Epithelial cell of proximal tubule (primary cell): ENCODE results near the gene PDXP. TPM values are rescaled to one million over a fixed set of nuclear protein-coding genes. Genes with fewer than 3 reads are reported as not detected.

Experiments used
- DNase-seq: peaks from one replicate; pipeline ENCODE4 v3.0.0-alpha.2; 2011; ENCODE audit warnings: low read depth
- H3K4me3 ChIP-seq: 2 replicates; pipeline ENCODE4 v1.5.1; 2011; ENCODE audit warnings: low read depth, mild to moderate bottlenecking, low read length
- total RNA-seq: library from RNA; depleted of rRNA; stranded (reverse); fragments of >200 nt; gene quantifications from 2 replicates; pipeline ENCODE4 v1.2.3, GENCODE V29; 2015
- TF ChIP-seq, protein P1 (sequence below): conservative IDR thresholded peaks from 2 replicates; pipeline ENCODE4 v1.5.1; 2012; ENCODE audit warnings: low read depth, mild to moderate bottlenecking, low read length

The PDXP gene
- total RNA-seq, 1 donor from 2014 or later = 21.0 TPM

DNA sequence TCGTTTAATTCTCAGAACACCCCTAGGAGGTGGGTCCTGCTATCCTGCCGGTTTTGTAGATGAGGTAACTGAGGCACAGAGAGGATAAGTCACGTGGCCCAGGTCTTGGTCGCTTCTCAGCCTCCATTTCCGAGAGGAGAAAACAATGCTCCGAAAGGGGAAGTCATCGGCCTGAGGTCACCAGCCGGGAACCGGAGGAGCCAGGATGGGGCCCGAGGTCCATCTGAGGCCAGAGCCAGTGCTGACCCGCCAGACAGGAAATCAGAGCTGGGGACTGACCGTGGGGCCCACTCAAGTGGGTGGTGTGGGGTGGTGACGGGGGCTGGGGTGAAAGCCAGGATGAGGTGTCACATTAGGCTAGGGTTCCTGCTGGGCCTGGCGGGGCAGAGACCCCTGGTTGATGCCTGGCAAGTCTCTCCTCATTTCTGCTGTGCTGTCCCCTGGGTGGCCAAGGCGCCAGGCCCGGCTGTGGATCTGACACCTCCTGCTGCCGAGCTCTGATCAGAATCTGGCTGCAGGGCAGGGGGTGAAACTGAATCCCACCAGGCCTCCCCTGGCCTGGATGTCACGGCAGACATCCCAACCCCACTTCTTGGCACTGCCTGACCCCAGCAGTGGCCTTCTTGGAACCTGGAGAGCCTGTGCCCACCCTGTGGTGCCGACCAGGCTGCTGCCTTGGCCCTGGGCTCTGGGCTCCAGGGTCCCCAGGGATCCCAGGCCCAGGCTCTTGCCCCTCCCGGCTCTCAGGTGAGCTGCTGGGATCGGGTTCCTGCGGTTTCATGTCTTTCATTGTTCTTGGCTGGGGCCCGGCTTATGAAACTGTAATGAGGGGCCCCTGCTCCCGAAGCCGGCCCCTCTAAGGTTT lies 50.3 kb downstream of the PDXP start:
- no peak for DNase-seq
- TF ChIP-seq, protein P1, sequence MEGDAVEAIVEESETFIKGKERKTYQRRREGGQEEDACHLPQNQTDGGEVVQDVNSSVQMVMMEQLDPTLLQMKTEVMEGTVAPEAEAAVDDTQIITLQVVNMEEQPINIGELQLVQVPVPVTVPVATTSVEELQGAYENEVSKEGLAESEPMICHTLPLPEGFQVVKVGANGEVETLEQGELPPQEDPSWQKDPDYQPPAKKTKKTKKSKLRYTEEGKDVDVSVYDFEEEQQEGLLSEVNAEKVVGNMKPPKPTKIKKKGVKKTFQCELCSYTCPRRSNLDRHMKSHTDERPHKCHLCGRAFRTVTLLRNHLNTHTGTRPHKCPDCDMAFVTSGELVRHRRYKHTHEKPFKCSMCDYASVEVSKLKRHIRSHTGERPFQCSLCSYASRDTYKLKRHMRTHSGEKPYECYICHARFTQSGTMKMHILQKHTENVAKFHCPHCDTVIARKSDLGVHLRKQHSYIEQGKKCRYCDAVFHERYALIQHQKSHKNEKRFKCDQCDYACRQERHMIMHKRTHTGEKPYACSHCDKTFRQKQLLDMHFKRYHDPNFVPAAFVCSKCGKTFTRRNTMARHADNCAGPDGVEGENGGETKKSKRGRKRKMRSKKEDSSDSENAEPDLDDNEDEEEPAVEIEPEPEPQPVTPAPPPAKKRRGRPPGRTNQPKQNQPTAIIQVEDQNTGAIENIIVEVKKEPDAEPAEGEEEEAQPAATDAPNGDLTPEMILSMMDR = no peak

DNA sequence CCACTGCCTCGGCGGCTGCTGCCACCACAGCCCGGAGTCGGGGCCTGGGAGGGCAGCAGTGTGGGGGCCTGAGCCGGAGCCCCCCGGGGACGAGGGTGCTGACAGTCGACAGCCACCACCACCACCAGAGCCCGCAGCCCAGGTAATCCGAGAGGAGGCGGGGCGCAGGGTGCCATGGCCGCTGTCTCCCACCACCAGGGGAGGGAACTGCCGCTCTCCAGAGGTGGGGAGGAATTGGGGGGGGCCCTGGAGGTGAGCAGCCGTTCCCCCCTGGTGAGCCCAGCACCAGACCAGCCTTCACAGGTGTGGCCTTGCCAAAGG lies 50.9 kb downstream of the PDXP start:
- DNase-seq = no peak
- no peak overlapping the region for H3K4me3 ChIP-seq
- TF ChIP-seq, protein P1 = no peak

More for the DNA sequence above, 50.3 kb downstream of the PDXP start:
- H3K4me3 ChIP-seq = no peak overlapping the region

DNA sequence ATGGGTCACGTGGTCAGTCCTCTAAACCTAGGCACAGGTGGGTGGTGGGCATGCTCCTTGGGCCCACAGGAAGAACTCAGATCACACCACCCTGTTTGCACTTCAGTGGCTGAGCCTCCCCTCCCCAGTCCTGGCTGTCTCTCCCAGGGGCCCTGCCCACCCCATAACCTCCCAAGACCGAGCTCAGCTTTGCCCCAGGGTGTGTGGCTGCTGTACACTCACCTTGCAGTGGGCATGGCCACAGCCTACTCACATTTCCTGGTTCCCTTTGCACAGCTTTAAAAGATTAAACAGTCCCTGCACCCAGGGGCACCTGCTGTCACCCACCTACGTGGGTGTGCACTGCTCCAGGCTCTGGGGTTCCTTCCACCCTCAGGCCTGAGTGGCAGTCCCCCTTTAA lies 52.2 kb downstream of the PDXP start:
- no peak overlapping the region for H3K4me3 ChIP-seq
- no peak for DNase-seq
- TF ChIP-seq, protein P1 = no peak

DNA sequence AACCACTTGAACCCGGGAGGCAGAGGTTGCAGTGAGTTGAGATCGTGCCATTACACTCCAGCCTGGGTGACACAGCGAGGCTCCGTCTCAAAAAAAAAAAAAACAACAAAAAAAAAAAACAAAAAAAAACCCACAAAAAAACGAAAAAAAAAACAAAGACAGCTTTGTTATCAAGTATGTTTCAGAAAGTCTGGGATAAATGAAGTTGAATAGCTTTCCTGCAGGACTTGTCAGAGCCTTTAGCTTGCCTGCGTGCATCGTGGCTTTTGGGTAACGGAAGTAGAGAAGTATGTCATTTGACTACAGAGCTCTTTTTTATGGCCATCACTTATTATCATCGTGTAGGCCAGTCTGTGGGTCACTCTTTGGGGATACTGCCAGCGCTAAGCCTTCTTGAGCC lies 53.0 kb downstream of the PDXP start:
- TF ChIP-seq, protein P1 = no peak
- no peak overlapping the region for H3K4me3 ChIP-seq
- no peak for DNase-seq

DNA sequence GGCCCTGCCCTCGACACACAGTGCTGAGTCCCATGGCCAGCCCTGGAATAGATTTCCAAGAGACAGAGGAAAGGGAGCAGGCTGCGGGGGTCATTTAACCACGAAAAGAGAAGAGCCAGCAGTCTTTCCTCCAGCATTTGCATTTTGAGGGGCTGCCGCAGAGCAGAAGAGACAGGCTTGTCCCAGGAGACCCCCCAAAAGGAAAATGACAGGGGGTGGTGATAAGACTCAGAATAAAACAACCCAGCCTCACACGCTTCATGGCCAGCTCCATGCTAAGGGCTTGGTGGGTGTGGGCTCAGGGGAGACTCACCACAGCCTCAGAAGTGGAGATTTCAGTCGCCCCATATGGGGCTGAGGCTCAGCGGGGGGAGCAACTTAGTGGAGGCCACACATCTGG lies 55.2 kb downstream of the PDXP start:
- no peak for DNase-seq
- TF ChIP-seq, protein P1 = no peak

DNA sequence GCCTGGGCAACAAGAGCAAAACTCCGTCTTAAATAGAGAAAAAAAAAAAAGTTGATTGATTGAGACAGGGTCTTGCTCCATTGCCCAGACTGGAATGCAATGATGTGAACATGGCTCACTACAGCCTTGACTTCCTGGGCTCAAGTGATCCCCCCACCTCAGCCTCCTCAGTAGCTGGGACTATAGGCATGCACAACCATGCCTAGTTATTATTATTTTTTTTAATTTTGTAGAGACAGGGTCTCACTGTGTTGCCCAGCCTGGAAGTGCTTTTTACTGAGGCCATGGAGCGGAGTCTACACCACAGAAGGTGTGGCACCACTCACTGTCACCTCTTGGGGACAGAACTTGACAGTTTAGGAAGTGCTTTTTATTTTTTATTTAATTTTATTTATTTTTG lies 56.1 kb downstream of the PDXP start:
- H3K4me3 ChIP-seq = no peak overlapping the region
- no peak for DNase-seq
- TF ChIP-seq, protein P1 = no peak

More for the DNA sequence above, 55.2 kb downstream of the PDXP start:
- H3K4me3 ChIP-seq = no peak overlapping the region

DNA sequence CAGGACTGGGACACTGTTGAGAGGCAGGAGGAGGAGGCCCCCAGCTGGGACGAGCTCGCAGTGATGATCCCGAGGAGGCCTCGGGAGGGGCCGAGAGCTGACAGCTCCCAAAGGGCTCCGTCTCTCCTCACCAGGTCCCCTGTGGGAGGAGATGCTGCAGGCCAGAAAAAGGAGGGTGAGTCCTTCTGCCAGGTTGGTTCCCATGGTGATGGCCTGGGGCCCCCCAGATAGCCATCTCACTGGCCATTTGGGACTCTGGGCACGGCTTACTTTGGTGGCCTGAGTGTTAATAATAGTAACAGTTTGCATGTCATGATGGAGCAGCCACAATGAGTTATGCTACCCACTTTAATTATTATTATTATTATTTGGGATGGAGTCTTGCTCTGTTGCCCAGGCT lies 57.2 kb downstream of the PDXP start:
- DNase-seq = no peak
- no peak overlapping the region for H3K4me3 ChIP-seq
- TF ChIP-seq, protein P1 = no peak
